Stimulated activated CD4-positive, alpha-beta T cell treated with anti-CD3 and anti-CD28 coated beads, TNF-alpha, amount 100 ng/mL, for 1 hour (primary cell): ENCODE data around the gene CABP4.

Source experiments
- DNase-seq, 3 donors: peaks; one replicate each; pipeline ENCODE4 v3.0.0-alpha.2; 2020; ENCODE audit warnings: low read depth in 3 of 3, low spot score in 1 of 3

Gene CABP4

DNA sequence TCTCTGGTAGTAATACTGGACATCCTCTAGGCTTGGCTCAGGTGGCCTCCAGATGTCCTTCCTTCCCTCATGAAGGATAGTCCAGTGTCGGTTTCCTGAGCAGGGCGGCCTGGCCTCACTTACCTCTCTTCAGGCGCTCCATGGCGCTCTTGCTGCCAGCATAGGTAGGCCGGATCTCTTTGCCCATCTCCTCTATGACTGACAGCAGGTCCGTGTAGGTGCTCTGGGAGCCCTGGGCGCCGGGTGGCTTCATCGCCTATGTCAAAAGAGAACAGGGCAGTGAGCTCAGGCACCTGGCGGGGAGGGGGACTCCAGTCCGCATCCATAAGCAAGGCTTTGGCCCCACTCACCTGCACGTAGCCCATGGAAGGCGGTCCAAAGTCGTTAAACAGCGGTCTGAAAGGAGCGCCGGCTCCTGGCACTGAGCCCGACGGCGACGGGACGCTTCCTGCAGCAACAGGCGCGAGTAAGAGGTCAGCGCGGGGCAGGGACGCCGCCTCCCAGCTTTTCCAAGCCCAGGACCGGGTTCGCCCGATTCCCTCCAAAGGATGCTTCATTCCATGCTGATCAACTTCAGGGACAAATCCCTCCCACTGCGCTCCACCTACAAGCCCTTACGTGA is 52.2 kb downstream of the CABP4 start:
- DNase-seq: no peak

DNA sequence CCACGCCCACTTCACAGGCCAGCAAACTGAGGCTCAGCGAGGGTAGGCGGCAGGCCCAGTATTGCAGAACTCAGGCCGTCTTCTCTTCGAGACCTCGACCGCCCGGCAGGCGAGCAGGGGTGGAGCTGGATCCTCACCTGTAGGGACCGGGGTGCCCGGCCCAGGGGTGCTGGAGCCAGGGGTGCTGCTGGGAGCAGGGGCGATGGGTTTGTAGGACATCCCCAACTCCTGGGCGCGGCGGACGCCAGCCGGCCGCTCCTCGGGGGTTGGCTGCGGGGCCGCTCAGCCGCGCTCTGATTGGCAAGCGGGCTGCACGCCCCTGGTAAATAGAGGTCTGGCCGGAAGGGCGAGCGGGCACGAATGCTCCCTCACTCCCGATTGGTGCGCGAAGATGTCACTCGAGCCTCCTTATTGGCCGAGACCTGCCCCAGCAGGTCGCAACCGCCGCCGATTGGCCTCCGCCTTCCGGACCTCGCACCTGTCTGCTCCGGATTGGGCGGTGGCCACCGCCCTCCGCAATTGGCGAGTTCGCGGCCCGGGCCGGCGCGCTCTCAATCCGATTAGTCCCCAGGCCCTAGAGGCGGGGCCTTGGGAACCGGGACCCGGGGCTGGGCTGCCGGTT is 52.8 kb downstream of the CABP4 start, which contains the start of gene CDK2AP2:
TSS of gene CDK2AP2 (minus strand) at position 299 of the 622 bp plus-strand sequence. CDS start at position 219, 80 bp downstream.
- peak; percentile 93 to 95 (median 93) for DNase-seq

DNA sequence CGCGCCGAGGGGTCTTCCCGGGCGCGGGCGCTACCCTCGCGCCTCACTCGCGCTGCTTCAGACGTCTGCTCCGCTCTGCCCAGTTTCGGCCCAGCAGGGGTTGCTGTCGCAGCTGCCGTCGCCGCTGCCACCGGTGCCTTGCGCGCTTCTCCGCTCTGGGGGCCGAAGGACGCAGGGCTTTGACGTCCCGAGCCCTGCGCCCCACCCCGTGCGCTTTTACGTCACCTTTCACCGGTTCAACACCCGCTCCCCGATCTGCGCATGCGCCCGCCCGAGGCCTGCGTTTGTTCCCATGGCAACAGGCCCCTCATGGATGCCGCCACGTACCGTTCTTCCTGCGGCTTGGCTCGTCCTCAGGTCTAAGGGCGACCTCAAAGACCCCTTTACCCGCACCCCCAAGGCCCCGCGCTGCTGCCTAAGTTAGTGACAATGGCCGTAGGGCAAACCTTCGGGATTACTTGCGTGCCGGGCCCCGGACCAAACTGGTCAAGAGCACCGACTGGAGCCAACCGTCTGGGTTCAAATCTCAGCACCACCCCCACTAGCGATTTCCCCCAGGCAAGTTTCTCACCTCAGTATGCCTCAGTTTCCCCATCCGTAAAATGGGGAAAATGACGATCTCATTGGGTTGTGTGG is 53.5 kb downstream of the CABP4 start:
- peak; percentile 97 to 98 (median 98) for DNase-seq

DNA sequence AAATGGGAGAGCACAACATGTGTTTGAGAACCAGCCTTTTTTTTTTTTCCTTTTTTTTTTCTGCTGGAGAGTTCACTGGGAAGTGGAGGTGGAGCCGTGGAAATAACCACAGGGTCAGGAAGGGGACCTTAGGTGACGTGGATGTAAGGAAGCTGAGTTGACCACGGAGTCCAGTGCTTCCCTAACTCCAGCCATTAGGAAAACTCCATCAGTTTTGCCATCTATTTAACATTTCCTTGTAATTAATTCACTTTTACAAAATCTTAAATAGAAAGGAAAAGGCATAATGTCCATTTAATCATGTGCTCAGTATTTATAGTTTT is 54.8 kb downstream of the CABP4 start:
- no peak for DNase-seq
